AG04450 (cell line): ENCODE results near the gene CDK12. TPM values are rescaled to one million over a fixed set of nuclear protein-coding genes. Genes with fewer than 3 reads are reported as not detected.

Experiments used
- CTCF ChIA-PET: fragments of 300-600, 350-600 bp; formaldehyde crosslinking; extraction: SDS; loops from one replicate; lab custom pipeline; 2022; ENCODE audit warnings: antibody characterized with exemption, inconsistent platforms; lab: Charles Lee
- POLR2A ChIA-PET: fragments of 350-600 bp; formaldehyde crosslinking; extraction: SDS; loops from one replicate; lab custom pipeline; 2021; ENCODE audit warnings: antibody characterized with exemption, inconsistent platforms; lab: Yijun Ruan, JAX
- DNase-seq: peaks from one replicate; pipeline ENCODE4 v3.0.0-alpha.2; 2011; ENCODE audit warnings: low read depth, low spot score
- H3K27ac ChIP-seq: one replicate; pipeline ENCODE4 v1.5.1; 2012; ENCODE audit warnings: low read depth, low read length, control low read depth
- H3K27me3 ChIP-seq: one replicate; pipeline ENCODE4 v1.6.0; 2012; ENCODE audit warnings: low read length; ENCODE audit not compliant: control insufficient read depth, insufficient read depth
- H3K4me3 ChIP-seq: 2 replicates; pipeline ENCODE4 v1.5.1; 2011; ENCODE audit warnings: mild to moderate bottlenecking, low read depth, low read length, control low read depth
- H3K9me3 ChIP-seq: 2 replicates; pipeline ENCODE4 v1.5.1; 2012; ENCODE audit warnings: low read length; ENCODE audit not compliant: control insufficient read depth, insufficient read depth
- polyA plus RNA-seq: library from polyadenylated mRNA; depleted of rRNA; stranded (reverse); fragments of >200 nt; gene quantifications from 2 replicates; pipeline ENCODE4 v1.2.3, GENCODE V29; 2011
- TF ChIP-seq, protein P1 (sequence below): IDR thresholded peaks from 2 replicates; pipeline ENCODE4 v1.5.1; 2011; ENCODE audit warnings: low read depth, low read length, control low read depth, inconsistent platforms

The CDK12 gene
- polyA plus RNA-seq, 1 experiment, result 21.7 TPM

- Histone ChIP-seq H3K27ac (no peak overlapping the region), H3K27me3 (no peaks in the 10 kb centered on the region), H3K4me3 (no peak overlapping the region), H3K9me3 (no peaks in the 10 kb centered on the region)
- ChIA-PET CTCF (interaction anchor here (0.7 to 16.3 kb wide), 16 partner anchors 9 to 202 kb away, joined by 3 to 227 read pairs (median 4); partner anchors contain the start of gene PNMT), POLR2A (no interaction called here)
- no peak for DNase-seq
- TF ChIP-seq, protein P1, sequence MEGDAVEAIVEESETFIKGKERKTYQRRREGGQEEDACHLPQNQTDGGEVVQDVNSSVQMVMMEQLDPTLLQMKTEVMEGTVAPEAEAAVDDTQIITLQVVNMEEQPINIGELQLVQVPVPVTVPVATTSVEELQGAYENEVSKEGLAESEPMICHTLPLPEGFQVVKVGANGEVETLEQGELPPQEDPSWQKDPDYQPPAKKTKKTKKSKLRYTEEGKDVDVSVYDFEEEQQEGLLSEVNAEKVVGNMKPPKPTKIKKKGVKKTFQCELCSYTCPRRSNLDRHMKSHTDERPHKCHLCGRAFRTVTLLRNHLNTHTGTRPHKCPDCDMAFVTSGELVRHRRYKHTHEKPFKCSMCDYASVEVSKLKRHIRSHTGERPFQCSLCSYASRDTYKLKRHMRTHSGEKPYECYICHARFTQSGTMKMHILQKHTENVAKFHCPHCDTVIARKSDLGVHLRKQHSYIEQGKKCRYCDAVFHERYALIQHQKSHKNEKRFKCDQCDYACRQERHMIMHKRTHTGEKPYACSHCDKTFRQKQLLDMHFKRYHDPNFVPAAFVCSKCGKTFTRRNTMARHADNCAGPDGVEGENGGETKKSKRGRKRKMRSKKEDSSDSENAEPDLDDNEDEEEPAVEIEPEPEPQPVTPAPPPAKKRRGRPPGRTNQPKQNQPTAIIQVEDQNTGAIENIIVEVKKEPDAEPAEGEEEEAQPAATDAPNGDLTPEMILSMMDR, result peak; percentile 86
Measured at GRCh38 chr17:39547713-39548478, 86.6 kb downstream of the CDK12 start.

DNA sequence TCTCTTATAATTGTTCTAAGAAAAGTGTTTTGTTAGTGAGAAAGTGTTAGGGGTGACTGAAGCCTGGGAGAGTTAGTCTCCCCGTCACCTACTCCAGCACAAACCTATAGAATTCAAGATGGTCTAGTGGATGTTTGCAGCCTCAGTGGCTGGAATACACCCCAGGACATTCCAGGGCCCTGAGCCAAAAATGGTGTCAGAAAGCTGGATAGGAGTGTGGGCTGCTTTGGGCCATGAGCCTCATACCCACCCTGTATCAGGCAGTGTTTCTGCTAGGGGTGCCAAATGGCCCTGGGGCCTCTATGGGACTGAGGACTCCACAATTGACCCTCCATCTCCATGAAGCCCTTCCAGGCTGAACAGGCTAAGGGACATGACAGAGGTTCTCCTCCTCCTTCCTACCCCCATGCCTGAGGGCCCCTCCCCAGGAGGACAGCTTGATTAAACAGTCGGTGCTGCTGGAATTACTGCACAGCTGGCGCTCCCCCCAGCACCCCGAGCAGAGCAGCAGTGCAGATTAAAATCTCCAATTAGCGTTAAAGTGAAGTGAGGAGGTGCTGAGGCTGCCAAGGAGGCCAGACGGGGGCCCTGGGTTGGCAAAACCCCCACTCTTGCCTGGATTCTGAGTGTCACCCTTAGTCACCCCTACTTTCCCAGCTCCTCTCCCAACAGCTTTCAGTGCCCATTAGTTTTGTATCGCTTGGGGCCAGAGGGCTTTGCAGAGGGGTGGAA is 87.4 kb downstream of the CDK12 start:
- CTCF ChIA-PET, result interaction anchor here (0.8 to 16.3 kb wide), 9 partner anchors 11 to 85 kb away, joined by 3 to 227 read pairs (median 4); no protein-coding TSS in a partner anchor
- TF ChIP-seq, protein P1, result no peak
- POLR2A ChIA-PET, result no interaction called here
- no peak for DNase-seq
- no peaks in the 10 kb centered on the region for H3K27me3 ChIP-seq
- no peaks in the 10 kb centered on the region for H3K9me3 ChIP-seq
- no peak overlapping the region for H3K27ac ChIP-seq
- H3K4me3 ChIP-seq, result no peak overlapping the region

DNA sequence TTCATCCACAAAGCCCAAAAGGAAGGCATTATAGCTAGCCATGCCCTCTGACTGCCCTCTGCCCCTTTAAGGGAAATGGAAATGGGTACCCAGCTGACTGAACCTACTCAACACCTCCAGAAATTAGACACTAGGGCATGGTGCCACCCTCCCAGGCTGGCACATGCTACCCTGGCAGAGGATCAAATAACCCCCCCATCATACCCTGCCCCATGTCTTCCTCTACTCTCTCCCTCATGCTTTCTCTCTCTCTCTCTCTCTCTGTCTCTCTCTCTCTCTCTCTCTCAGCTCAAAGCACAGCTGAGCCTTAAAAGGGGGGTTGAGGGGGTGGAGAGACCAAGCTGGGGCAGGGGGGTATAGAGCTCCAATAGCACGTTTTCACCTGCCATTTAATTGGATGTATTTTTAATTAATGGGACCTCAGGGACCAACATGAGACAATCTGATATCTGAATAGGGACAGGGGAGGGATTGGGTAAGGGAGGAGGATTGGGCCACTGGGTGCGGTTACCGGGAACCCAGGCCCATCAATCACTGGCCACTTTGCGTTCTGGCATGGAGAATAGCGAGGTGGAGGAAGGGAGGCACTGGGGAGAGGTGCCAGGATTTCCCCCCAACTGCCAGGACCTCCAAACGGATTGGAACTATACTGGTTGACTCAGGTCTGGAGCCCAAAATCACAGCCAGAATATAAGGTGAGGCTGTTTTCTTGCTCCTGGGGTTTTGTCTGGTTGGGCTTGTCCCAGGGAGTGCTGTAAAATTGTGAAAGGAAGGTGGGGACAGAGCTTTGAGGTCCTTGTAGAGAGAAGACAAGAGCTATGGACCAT is 88.7 kb downstream of the CDK12 start:
- no peak for DNase-seq
- Histone ChIP-seq H3K27ac (no peak overlapping the region), H3K27me3 (no peaks in the 10 kb centered on the region), H3K9me3 (no peaks in the 10 kb centered on the region), H3K4me3 (no peak overlapping the region)
- TF ChIP-seq, protein P1, result no peak
- ChIA-PET POLR2A (no interaction called here), CTCF (interaction anchor here (1.2 to 16.3 kb wide), 2 partner anchors 27 to 72 kb away, joined by 5 to 227 read pairs; no protein-coding TSS in a partner anchor)

GRCh38 chr17:39551879-39552278 is 90.6 kb downstream of the CDK12 start:
- no peak for DNase-seq
- ChIA-PET POLR2A (no interaction called here), CTCF (interaction anchor here (1.0 to 16.3 kb wide), 2 partner anchors 70 to 83 kb away, joined by 4 to 227 read pairs; no protein-coding TSS in a partner anchor)
- Histone ChIP-seq H3K9me3 (no peaks in the 10 kb centered on the region), H3K27me3 (no peaks in the 10 kb centered on the region), H3K27ac (no peak overlapping the region), H3K4me3 (no peak overlapping the region)
- TF ChIP-seq, protein P1, result no peak
